Skeletal muscle satellite cell (primary cell): ENCODE results near the gene U2AF1L4.
A peak's percentile ranks its signal among the peaks of the same experiment; 100 is the strongest.

ENCODE experiments used
- H3K27me3 ChIP-seq: 2 replicates; pipeline ENCODE4 v1.7.0; 2013; ENCODE audit warnings: low read length; ENCODE audit not compliant: control insufficient read depth, insufficient read depth
- H3K36me3 ChIP-seq: 2 replicates; pipeline ENCODE4 v1.7.0; 2013; ENCODE audit warnings: mild to moderate bottlenecking, control low read depth, low read length; ENCODE audit not compliant: insufficient read depth
- H3K4me1 ChIP-seq: 2 replicates; pipeline ENCODE4 v1.7.0; 2013; ENCODE audit warnings: low read length; ENCODE audit not compliant: control insufficient read depth, insufficient read depth
- H3K4me2 ChIP-seq: 2 replicates; pipeline ENCODE4 v1.7.0; 2013; ENCODE audit warnings: mild to moderate bottlenecking, low read length
- H3K4me3 ChIP-seq: 2 replicates; pipeline ENCODE4 v1.7.0; 2013; ENCODE audit warnings: low read length
- H3K9ac ChIP-seq: 2 replicates; pipeline ENCODE4 v1.7.0; 2013; ENCODE audit warnings: mild to moderate bottlenecking, low read depth, low read length, moderate library complexity
- H3K9me3 ChIP-seq: replicated peaks from 2 replicates; pipeline ENCODE4 v1.7.0; 2013; ENCODE audit warnings: mild to moderate bottlenecking, control low read depth, low read length

U2AF1L4 gene

DNA sequence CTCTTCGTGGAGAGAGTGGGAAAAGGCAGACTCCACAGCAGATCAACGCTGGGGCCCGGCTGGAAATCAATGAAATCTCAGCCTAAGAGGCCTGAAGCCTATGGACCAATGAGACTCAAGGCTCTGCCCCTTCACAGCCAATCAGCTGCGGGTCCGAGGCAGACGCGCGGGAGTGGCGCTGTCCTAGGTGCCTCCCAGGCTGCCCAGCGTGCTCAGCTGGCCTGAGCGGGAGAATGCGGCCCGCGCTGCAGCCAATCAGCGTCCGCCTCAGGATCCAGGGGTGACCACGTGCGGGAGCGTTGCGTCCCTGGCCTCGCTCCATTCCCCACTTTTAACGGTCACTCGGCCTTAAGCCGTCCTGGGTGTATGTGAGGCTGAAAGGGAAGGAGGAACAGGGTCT is 41.0 kb downstream of the U2AF1L4 start, which contains the start of gene ZBTB32:
Gene ZBTB32 (plus strand): TSS at position 341 of the 400 bp plus-strand sequence. CDS start 10,069 bp downstream, outside the sequence.
- H3K27me3 ChIP-seq: peaks cover 7% of the 10 kb centered on the region
- H3K4me1 ChIP-seq: peaks cover 4% of the 10 kb centered on the region
- H3K4me3 ChIP-seq: no peak within 1 kb of the TSS
- no peaks in the 10 kb centered on the region for H3K36me3 ChIP-seq
- H3K4me2 ChIP-seq: no peak within 1 kb of the TSS
- H3K9ac ChIP-seq: no peak within 1 kb of the TSS
- no peaks in the 10 kb centered on the region for H3K9me3 ChIP-seq

DNA sequence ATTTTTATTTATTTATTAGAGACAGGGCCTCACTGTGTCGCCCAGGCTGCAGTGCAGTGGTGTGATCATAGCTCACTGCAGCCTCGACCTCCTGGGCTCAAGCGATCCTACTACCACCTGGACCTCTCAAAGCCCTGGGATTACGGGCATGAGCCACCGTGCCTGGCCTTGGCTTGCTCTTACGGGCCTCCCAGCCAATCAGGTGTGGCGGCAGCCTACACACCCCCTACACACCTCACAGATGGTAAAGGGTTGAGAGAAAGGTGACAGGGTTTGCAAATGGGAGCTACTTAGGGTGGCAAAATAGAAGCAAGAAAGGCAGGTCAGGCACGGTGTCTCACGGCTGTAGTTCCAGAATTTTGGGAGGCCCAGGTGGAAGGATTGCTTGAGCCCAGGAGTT is 41.9 kb downstream of the U2AF1L4 start:
- H3K4me3 ChIP-seq: no peak overlapping the region
- no peak overlapping the region for H3K9ac ChIP-seq
- no peaks in the 10 kb centered on the region for H3K9me3 ChIP-seq
- H3K4me1 ChIP-seq: peaks cover 4% of the 10 kb centered on the region
- no peaks in the 10 kb centered on the region for H3K36me3 ChIP-seq
- H3K4me2 ChIP-seq: no peak overlapping the region
- peaks cover 4% of the 10 kb centered on the region for H3K27me3 ChIP-seq

DNA sequence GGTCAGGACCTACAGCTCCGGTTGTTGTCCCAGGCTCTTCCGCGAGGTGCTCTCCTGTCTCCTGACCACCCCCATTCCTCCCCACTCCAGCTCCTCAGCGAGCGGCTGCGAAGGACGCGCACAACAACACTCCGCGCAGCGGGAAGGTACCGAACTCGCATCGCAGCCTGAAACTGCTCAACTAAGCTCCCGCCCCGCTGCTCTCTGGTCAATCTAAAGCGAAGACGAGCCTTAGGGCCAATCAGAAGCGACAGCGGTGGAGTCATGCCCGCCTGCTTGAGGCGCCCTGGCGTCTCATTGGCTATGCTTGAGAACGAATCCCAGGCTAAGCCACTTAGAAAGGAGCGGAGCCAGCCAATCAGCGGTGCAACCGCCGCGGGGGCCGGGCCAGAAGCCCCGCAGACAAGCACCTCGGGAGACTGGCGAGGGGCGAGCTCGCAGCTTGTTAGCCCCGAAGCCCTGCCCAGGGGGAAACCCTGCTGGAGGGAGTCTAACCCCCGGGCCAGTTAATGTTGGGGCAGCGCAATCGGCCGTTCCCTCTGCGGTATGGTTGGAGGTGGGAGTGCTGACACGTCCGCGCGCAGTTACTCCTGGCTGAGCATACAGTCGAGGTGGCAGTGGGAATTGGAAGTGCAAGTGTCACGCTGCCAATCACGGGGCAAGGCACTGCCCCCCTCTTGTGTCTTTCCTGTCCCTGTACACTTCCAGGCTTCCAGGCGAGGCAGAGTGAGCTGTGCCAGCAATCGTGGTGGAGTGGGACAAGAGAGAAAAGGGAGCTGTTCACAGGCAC is 42.8 kb downstream of the U2AF1L4 start:
- Histone ChIP-seq H3K4me2 (peak overlapping the region; percentile 88), H3K36me3 (no peaks in the 10 kb centered on the region), H3K9ac (peak overlapping the region; percentile 12), H3K4me1 (peaks cover 4% of the 10 kb centered on the region), H3K4me3 (peak overlapping the region; percentile 73), H3K9me3 (no peaks in the 10 kb centered on the region), H3K27me3 (no peaks in the 10 kb centered on the region)

- Histone ChIP-seq H3K9me3 (no peaks in the 10 kb centered on the region), H3K9ac (no peak overlapping the region), H3K36me3 (no peaks in the 10 kb centered on the region), H3K27me3 (peaks cover 2% of the 10 kb centered on the region), H3K4me2 (no peak overlapping the region), H3K4me1 (no peaks in the 10 kb centered on the region), H3K4me3 (no peak overlapping the region)
These were observed 48.4 kb downstream of the U2AF1L4 start for GRCh38 chr19:35696835-35697234.

DNA sequence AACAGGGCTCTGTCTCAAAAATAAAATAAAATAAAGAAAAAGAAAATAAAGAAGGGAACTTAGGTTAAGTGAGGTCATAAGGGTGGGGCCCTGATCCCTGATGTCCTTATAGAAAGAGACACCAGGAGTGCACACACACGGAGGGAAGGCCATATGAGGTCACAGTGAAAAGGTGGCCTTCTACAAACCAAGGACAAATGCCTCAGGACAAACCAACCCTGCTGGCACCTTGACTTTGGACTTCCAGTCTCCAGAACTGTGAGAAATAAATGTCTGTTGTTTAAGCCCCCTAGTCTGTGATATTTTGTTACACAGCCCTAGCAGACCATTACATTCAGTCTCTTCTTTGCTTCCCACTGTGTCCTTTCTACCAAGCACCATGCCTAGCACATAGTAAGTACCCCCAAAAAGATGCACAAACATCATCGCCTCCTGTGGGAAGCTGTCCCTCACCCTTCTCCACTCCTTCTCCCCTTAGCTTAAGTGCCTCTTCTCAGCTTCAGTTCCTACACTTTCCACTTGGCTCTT is 49.3 kb downstream of the U2AF1L4 start:
- H3K36me3 ChIP-seq: no peaks in the 10 kb centered on the region
- no peak overlapping the region for H3K4me2 ChIP-seq

DNA sequence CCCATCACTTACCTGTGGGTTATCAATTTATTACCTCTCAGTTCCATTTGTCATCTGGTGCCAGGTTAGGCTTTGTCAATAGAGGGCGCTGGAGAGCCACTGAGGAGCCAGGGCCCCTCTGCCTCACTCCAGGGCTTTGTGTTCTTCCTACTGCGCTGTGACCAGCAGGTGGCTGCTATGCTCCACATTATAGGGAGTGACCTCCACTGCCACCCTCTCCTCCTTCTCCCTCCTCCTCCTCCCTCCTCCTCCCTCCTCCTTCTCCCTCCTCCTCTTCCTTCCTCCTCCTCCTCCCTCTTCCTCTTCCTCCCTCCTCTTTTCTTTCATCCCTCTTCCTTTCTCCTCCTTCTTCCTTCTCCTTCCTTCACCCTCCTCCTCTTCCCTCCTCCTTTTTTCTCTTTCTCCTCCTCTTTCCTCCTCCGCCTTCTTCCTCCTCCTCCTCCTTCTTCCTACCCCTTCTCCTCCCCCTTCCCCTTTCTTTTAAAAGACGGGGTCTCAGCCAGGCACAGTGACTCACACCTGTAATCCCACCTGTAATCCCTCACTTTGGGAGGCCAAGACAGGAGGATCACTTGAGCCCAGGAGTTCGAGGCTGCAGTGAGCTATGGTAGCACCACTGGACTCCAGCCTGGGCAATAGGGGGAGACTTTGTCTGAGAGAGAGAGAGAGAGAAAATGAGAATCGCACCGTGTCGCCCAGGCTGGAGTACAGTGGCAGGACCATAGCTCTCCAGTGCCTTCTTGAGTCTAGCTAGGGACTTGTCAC is 51.2 kb downstream of the U2AF1L4 start:
- no peak overlapping the region for H3K4me3 ChIP-seq
- H3K9me3 ChIP-seq: no peaks in the 10 kb centered on the region
- H3K4me2 ChIP-seq: no peak overlapping the region
- peaks cover 2% of the 10 kb centered on the region for H3K27me3 ChIP-seq
- no peaks in the 10 kb centered on the region for H3K36me3 ChIP-seq
- H3K9ac ChIP-seq: no peak overlapping the region
- no peaks in the 10 kb centered on the region for H3K4me1 ChIP-seq

More for the DNA sequence above, 49.3 kb downstream of the U2AF1L4 start:
- Histone ChIP-seq H3K4me1 (no peaks in the 10 kb centered on the region), H3K27me3 (peaks cover 2% of the 10 kb centered on the region), H3K4me3 (no peak overlapping the region), H3K9ac (no peak overlapping the region), H3K9me3 (no peaks in the 10 kb centered on the region)

GRCh38 chr19:35693422-35693821 is 51.8 kb downstream of the U2AF1L4 start:
- H3K4me2 ChIP-seq: no peak overlapping the region
- no peaks in the 10 kb centered on the region for H3K36me3 ChIP-seq
- H3K27me3 ChIP-seq: peaks cover 2% of the 10 kb centered on the region
- H3K9ac ChIP-seq: no peak overlapping the region
- no peaks in the 10 kb centered on the region for H3K4me1 ChIP-seq
- H3K4me3 ChIP-seq: no peak overlapping the region
- H3K9me3 ChIP-seq: no peaks in the 10 kb centered on the region
